HG02884 (cell line): Measurements from ENCODE around the gene ELF1.
A peak's percentile ranks its signal among the peaks of the same experiment; 100 is the strongest.
"Not testable (repeated sequence)": the region's sequence is repeated elsewhere in the genome, so short reads cannot be mapped to it uniquely, and the experiment has no call there.

Experiments
- ATAC-seq: cut with Tn5 transposase; IDR thresholded peaks from one replicate; pipeline ENCODE4 v1.9.1; 2021; ENCODE audit warnings: mild to moderate bottlenecking, moderate library complexity; ENCODE audit not compliant: unreplicated experiment

Gene ELF1

DNA sequence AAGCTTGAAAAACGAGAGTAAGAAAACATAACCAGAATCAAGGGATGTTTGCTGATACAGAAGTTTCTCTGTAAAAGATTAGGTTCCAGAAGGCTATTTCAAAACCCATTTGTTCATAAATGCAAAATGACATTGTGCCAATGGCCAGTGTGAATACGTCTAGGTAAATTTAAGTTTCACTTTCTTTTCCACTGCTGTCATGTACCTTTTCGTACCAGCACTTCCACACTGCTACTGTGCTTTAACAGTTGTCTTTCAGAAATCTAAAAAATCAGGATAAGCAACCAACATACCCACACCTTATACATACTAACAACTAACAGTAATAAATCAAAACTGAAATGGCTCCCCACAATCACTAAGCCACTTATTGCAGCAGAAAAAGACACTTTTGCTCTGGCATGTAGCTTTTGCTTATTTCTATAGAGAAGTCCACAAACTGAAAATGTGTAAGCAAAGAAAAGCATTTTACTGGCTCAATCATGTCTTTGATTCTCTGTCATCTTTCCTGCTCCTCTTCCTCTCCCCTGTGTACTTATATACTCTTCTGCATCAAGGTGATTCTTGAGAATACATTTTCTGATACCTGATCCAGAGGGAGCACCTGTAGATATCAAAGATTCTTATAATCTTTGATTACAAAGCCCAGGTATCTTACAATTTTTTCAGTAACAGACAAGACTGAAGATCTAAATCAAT lies 34.3 kb downstream of the ELF1 start:
- peak; percentile 35 for ATAC-seq

DNA sequence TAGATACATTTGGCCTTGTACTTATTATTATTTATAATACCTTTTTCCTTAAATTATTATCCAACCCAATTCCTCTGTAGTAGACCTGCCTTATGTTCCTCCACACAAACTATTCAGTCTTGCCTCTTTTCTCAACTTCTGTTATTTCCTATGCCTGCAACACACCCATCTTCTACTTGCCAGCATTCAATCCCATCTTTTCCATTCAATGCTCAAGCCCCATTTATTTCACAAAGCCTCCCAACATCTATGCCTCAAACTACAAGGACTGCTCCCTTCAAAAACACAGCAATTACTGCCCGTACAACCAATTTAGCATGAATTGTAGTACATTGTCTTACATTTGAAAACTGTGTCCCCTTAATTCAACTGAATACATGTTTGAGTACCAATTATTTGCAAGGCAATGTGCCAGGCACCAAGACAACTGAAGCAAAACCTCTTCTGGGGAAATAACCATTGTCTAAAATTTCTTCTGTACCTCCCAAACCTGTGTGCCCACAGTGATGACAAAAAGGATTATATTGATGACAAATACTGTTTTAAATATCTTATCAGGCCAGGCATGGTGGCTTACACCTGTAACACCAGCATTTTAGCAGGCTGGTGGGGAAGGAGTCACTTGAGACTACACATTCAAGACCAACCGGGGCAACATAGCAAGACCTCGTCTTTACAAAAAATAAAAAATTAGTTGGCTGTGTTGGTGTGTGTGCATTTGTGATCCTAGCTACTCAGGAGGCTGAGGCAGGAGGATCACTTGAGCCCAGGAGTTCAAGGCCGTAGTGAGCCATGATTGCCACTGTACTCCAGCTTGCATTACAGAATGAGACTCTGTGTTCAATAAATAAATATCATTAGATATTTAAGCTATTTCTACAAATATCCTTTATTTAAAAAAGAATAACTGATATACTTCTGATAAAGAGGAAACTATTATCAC lies 35.1 kb downstream of the ELF1 start:
- ATAC-seq, result no peak

DNA sequence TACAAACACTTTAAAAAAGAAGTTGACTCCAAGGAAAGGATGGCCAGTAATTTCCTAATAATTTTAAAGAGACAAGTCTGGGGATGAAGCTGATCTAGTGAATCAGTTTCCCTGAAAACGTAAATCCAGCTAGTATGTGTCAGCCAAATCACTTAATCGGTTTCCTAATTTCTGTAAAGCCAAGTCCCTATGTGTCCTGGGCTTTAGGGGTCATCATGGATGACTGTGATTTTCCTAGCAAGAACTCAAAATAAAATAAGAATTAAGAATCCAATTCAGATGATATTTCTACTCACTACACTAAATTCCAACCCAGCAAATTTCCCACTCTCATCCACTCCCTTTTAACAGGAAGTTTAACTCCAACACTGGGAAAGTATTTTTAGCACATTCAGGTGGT lies 35.9 kb downstream of the ELF1 start:
- ATAC-seq, result no peak

DNA sequence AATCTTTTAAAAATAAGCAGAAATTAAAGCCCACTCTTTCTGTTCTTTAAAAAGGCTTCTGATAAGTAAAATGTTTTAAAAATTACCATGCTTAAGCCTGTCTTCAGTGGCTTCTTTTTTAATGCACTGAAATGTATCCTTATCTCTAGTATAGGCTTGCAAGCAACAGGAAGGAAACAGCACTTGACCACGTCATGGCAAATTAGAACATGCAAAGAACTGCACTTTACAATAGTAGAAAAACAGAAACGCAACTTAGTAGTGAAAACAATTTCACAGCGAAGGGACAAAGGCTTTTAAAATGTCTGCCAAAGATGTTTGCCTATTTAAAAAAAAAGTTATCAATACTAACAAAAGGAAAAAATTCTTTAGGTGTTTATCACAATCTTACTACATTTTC lies 36.3 kb downstream of the ELF1 start:
- ATAC-seq, result peak; percentile 71

DNA sequence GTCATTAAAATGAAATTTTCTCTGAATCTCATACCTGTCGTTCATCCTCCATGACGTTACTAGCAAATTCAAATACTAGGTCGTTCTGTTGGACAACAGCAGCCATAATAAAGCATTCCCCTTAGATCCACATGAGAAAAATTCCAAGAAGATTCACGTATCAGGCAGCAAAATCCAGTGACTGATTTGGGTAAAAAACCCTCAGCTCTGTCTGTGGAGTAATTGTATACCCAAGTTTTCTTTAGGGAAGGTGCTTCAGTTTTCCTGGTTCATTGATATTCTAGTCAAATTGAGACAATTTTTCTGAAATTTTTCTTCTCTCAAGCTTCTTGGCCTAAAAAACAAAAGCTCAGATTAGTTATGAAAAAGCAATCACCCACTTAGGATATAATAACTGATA lies 37.2 kb downstream of the ELF1 start:
- ATAC-seq, result no peak

DNA sequence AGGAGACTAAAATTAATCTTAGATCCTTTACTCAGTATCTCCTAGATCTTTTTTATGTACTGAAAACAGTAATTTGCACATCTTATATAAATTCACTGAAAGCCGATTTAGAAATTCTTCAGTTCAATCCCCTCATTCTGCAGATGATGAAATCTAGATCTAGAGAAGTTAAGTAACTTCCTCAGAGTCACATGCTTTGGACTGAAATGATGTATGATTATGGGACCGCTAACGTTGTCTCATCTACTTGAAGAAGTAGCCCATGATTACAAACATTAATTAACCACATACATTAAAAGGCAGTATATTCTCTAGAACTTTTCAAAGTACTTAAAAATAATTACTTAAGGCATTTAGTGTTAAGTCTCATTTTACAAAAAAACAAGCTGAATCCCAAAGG lies 37.8 kb downstream of the ELF1 start:
- no peak for ATAC-seq

DNA sequence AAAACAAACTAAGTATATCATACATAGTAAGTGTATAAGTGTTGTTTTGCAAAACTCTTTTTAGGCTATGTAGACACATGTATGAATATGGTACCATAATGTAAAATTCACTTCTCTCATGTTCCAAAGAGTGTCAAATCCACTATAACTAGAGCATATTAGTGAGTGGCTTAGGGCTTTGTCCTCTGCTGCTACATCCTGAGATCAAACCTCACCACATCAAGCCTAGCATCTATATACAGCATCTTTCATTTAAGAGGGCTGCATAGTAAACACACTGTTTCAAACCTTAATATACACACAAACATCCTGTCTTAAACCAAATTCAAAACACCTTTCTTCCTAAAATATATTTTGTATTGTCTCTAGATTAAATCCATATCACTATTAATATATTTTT lies 38.7 kb downstream of the ELF1 start:
- ATAC-seq, result no peak

DNA sequence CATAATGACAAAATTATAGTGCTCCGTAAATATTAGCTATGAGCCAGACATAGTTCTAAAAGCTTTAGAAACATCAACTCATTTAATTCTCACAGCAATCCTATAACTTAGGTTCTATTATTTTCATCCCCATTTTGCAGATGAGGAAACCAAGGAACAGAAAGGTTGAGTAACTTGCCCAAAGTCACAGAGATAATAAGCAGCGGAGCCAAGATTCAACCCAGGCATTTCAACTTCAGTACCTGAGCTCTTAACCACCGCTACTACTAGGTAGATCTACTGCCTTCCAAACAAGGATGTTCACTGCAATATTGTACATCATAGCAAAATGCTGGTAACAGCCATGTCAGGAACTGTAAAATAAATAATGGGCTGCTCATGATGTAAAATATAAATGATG lies 39.9 kb downstream of the ELF1 start:
- no peak for ATAC-seq

DNA sequence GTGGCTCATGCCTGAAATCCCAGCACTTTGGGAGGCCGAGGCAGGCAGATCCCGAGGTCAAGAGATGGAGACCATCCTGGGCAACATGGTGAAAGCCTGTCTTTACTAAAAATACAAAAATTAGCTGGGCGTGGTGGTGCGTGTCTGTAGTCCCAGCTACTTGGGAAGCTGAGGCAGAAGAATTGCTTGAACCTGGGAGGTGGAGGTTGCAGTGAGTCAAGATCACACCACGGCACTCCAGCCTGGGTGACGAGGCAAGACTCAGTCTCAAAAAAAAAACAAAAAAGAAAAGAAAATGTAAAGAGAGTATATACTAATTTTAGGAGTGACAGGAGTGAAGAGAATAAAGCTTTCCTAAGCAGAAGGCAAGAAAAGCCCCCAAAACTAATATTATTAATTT lies 41.0 kb downstream of the ELF1 start:
- ATAC-seq, result not testable (repeated sequence)

DNA sequence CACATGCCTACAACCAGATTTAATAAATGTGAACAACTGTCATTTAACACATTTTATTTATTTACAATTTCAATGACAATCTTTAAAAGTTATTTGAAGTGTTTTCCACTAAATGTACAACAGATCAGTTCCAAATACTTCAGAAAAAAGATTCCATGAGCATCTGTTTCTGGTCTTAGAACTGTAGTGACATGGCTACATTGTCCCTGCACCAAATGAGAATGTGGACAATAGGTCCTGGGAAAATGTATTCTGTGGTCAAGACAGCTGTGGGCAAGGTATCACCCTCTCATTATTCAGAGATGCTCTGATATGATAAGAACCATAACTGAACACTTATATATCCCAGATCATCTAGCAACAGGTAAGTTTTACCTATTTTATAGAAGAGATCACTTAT lies 43.7 kb downstream of the ELF1 start:
- ATAC-seq, result no peak

DNA sequence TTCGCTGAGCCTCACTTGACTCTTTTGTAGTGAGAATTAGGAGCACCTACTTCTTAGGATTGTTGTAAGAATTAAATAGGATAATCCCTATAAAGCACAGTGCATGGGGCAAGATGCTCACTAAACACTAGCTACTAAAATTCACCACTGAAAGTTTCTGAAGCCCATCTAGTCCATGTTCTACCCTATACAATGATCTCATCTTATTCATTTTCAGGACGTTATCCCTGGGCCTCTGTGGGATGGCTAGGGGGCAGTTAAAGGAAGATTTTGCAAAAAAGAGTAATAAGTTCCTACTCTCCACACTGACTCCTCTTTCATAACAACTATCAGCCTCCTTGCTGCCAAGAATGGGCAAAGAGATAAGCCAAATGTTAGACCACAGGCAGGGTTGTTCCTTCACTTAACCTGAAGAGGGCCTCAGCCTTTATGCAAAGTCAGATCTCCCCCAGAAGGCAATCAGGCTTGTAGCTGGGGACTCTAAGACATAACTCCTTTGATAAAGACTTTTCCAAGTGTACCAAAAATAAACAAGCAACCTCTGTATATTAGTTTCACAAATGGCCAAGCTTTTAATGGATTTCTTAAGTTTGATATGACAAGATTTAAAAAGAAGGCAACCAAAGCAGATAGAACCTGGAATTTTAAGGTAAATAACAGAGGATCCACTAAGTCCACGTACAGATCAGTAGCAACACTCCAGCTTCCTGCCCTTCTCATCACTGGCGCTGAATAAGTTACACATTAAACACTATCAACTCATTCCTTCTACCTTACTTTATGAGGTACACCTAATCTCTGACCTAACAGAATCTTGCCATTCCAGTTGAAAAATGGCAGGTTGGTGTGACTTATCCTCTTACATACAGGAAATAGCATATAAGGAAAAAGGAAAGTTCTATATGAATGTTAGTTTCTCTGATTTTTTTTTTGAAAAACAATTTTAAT lies 44.4 kb downstream of the ELF1 start:
- peak; percentile 81 for ATAC-seq

DNA sequence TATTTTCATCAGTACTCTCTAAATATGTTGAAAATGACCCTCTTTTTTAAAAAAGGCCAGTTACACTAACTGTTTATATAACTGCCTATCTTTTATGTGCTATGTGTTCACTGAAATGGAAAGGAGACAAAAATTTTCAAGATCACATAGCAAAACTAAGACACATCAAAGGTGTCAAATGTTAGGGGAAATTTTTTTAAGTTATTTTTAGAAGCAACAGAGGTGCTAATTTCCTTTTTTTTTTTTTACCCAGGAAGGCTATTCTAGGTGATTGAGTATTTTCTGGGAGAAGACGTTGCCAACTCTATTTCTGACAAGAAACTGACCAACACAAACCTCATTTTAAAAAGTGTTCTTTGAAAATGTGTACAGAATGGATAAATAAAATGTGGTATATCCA lies 45.7 kb downstream of the ELF1 start:
- ATAC-seq, result no peak

DNA sequence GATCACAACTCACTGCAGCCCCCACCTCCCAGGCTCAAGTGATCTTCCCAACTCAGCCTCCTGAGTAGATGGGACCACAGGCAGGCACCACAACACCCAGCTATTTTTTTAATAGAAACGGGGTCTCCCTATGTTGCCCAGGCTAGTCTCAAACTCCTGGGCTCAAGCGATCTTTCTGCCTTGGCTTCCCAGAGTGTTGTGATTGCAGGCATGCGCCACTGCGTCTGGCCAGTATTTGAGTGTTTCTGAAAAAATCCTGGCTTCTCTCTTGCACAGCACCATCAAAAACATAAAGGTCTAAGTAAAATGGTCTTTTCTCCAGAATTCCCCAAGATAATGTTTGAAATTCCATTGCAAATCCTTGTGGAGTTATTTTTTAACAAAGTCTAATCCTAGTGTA lies 47.8 kb downstream of the ELF1 start:
- ATAC-seq, result no peak

DNA sequence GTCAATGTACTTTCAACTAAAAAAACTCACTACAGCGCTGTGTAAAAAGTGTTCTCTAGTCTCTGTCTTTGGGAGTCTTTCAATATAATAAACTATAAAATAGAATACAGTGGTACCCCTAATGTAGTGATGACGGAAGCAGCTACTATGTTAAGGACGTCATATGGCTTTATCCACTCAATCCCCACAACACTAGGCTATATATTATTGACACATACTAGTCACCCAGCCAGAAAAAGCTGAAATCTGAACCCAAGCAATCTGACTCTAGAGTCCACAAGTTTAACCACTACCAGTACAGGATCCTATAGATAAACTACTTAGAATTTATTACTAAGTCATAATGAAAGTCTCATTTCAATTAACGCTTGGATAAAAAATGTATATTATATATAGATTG lies 48.3 kb downstream of the ELF1 start:
- ATAC-seq, result no peak

DNA sequence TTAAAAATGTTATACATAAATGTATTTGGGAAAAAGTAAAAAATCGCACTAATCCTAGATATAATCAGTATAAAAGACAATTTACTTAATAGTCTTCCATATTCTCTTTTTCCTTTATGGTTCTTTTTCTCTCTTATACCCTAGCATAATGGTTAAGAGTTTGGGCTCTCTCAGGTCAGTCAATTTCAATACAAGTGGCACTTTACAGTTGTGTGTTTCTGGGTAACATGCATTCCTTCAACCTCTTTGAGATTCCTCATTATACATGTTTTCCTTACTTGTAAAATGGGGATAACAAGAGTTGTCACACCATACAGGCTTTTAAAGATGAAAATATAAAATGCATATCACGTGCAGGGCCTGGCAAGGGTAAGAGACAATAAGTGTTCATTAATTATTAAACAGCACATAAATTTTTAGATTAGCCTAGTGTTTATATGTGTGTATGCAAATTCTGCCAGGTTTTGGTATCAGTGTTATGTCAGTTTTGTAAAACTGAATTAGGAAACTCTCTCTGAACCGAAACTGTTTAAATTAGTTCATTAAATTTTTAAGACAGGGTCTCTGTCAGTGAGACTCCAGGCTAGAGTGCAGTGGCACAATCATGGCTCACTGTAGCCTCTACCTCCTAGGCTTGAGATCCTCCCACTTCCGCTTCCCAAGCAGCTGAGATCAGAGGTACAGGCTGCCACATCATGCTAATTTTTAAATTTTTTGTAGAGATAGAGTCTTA lies 49.8 kb downstream of the ELF1 start:
- peak; percentile 59 for ATAC-seq

DNA sequence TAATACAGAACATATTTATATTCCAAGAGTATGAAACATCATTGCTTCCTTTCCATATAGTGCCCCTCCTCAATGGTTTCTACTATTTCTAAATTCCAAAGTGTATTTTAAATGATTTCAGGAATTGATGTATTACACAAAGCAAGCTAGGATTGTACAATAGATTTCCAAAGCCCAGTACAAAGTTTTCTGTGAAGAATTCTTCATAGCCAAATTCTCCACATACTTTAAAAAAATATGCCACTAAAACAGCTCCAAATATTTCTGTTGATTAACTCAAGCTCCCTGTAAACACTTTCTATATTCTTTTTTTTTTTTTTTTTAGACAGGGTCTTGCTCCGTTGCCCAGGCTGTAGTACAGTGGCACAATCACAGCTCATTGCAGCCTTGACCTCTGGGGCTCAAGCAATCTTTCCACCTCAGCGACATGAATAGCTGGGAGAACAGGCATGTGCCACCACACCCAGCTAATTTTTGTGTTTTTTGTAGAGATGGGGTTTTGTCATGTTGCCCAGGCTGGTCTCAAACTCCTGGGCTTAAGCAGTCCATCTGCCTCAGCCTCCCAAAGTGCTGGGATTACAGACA lies 50.6 kb downstream of the ELF1 start:
- no peak for ATAC-seq

DNA sequence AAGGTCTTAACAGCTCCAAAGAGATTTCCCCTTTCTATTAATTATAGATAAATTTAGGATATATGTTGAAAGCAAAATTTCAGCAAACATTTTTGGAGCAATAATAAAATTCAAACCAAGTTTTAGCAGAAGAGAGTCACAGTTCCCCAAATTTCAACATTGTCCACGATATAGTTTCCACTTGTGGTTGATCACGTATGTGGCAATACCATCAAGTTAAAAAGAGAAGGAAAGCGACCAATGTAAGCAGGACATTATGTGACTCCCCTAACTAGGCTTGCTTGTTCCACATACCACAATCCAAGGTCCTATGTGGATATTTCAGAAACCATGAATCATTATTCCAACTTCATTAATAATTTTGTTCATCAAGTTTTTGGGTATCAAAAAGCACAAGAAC lies 52.8 kb downstream of the ELF1 start:
- no peak for ATAC-seq

DNA sequence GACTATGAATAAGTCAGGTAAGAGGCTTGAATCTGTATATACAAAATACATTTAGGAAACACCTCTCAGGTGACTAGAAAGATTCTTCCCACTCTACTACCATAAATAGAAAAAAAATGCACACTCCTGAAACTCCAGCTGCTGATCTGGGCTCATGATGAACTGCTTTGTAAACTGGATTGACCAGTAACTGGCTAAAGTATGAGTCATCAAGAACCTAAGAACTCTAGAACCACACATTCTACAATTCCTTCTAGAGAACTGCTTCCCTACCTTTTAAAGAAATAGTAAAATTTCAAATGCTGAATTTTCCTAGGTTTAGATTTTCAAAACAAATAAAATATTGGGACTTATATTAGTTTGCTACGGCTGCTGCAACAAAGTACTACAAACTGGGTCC lies 55.2 kb downstream of the ELF1 start:
- ATAC-seq, result no peak

DNA sequence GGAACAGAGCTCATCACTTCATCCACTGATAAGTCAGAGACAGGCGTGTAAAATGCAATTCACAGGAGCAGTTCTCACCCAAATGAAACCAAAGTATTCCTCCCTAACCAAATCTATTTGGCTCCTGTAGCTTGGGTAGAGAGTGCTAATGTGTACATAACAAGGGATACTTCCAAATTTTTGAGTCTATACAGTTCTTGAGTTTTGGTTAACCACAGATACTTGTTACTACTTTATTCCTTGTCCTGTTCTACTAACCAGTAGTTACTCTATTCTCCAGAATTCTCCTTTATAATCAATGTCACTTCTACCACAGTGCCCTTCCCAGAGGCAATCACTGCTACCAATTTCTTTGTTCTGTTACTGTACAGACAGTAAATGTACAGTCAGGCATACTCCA lies 57.3 kb downstream of the ELF1 start:
- no peak for ATAC-seq

DNA sequence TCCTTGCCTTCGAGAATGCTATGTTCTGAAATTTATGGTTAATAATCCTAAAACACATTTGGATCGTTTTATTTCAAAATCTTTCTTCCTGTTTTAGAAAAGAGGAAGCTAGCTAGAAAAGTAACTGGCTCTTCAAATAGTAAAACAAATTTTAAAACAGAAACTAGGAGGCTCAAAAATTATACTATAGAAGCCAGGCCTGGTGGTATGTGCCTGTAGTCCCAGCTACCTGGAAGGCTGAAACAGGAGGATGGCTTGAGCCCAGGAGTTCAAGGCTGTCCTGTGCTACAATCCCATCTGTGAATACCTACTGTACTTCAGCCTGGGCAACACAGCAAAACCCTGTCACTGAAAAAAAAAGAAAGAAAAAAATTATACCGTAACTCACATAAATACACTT lies 57.9 kb downstream of the ELF1 start:
- ATAC-seq, result no peak
